Adrenal gland (tissue), 5 donors: Measurements from ENCODE around the gene FOXS1.

Experiments used
- POLR2A ChIP-seq, 2 donors: fragments of 450-650 bp; IDR thresholded peaks; one replicate each; pipeline ENCODE4 v1.6.1; 2017; ENCODE audit warnings: antibody characterized with exemption in 2 of 2, mild to moderate bottlenecking in 2 of 2, moderate library complexity in 1 of 2
- TF ChIP-seq, protein P1 (sequence below), 6 experiments: fragments of 450-650 bp in 4 of 6; fragments of 200-600 bp in 2 of 6; sonication (generic) in 1 of 6; IDR thresholded peaks; 1 replicate in 5 of 6; 2 replicates in 1 of 6; pipeline versions ENCODE4 v1.5.1 to v1.8.0; 2016 to 2021; ENCODE audit warnings: antibody characterized with exemption in 6 of 6, mild to moderate bottlenecking in 2 of 6, moderate library complexity in 1 of 6
- donor health status: DM: no; HTN: no; CAD: no.

DNA sequence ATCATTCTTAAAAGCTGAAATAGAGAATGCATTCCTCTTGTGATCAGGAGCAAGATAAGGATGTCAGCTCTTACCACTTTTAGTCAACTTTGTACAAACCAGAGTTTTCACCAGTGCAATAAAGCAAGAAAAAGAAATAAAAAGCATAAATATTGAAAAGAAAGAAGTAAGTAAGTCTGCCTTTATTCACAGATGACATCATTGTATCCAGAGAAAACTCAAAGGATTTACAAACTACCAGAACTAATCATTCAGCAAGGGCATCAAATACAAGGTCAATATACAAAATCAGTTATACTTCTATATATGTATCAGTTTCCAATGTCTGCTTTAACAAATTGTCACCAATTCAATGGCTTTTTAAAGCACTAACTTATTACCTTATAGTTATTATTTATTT, 38.4 kb upstream of the FOXS1 start:
- TF ChIP-seq, protein P1, sequence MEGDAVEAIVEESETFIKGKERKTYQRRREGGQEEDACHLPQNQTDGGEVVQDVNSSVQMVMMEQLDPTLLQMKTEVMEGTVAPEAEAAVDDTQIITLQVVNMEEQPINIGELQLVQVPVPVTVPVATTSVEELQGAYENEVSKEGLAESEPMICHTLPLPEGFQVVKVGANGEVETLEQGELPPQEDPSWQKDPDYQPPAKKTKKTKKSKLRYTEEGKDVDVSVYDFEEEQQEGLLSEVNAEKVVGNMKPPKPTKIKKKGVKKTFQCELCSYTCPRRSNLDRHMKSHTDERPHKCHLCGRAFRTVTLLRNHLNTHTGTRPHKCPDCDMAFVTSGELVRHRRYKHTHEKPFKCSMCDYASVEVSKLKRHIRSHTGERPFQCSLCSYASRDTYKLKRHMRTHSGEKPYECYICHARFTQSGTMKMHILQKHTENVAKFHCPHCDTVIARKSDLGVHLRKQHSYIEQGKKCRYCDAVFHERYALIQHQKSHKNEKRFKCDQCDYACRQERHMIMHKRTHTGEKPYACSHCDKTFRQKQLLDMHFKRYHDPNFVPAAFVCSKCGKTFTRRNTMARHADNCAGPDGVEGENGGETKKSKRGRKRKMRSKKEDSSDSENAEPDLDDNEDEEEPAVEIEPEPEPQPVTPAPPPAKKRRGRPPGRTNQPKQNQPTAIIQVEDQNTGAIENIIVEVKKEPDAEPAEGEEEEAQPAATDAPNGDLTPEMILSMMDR (IDR thresholded peaks at IDR 0.05) = no peak
- no peak for TF ChIP-seq POLR2A (IDR thresholded peaks at IDR 0.05)
